ENCODE data around the gene ZNRF1. TPM values are rescaled to one million over a fixed set of nuclear protein-coding genes. Genes with fewer than 3 reads are reported as not detected.

ZNRF1 gene
- total and polyA plus RNA-seq, 4 donors = 7.9 to 10.9 (median 9.2) TPM

GRCh38 chr16:75102595-75102994, 103.8 kb downstream of the ZNRF1 start:
- WGBS = 99% methylated on average over 9 of the region's 9 CpGs
- no peak for DNase-seq (ENCODE audit: low spot score)
- Histone ChIP-seq H3K27me3 (ENCODE audit: control insufficient read depth in 4 of 4, insufficient read depth in 4 of 4, low read length in 3 of 4) (no peaks in the 10 kb centered on the region), H3K36me3 (ENCODE audit: control insufficient read depth in 4 of 4, insufficient read depth in 3 of 4, low read depth in 1 of 4, low read length in 3 of 4) (no peaks in the 10 kb centered on the region), H3K4me3 (ENCODE audit: low read depth in 1 of 3, low read length in 3 of 3) (no peak overlapping the region), H3K4me1 (ENCODE audit: control insufficient read depth in 4 of 4, insufficient read depth in 4 of 4, low read length in 3 of 4) (peaks cover 0 to 12% (median 3%) of the 10 kb centered on the region in 4 donors), H3K9ac (ENCODE audit: low read depth in 1 of 2, low read length in 2 of 2) (no peak overlapping the region), H3K9me3 (ENCODE audit: control insufficient read depth in 4 of 4, low read length in 3 of 4) (no peaks in the 10 kb centered on the region), H3K27ac (ENCODE audit: low read depth in 1 of 2, low read length in 2 of 2) (no peak overlapping the region)
- TF ChIP-seq RXRA (IDR thresholded peaks at IDR 0.05) (no peak), REST (IDR thresholded peaks at IDR 0.05) (no peak), NR2F2 (IDR thresholded peaks at IDR 0.05) (no peak), GABPA (IDR thresholded peaks at IDR 0.05 in 1 of 2, conservative IDR thresholded peaks at IDR 0.05 in 1 of 2) (no peak)

GRCh38 chr16:75103994-75104393, 105.2 kb downstream of the ZNRF1 start:
- Histone ChIP-seq H3K27me3 (ENCODE audit: control insufficient read depth in 4 of 4, insufficient read depth in 4 of 4, low read length in 3 of 4) (no peaks in the 10 kb centered on the region), H3K4me3 (ENCODE audit: low read depth in 1 of 3, low read length in 3 of 3) (no peak overlapping the region), H3K4me1 (ENCODE audit: control insufficient read depth in 4 of 4, insufficient read depth in 4 of 4, low read length in 3 of 4) (peaks cover 3 to 17% (median 7%) of the 10 kb centered on the region in 4 donors), H3K9ac (ENCODE audit: low read depth in 1 of 2, low read length in 2 of 2) (no peak overlapping the region), H3K9me3 (ENCODE audit: control insufficient read depth in 4 of 4, low read length in 3 of 4) (no peaks in the 10 kb centered on the region), H3K36me3 (ENCODE audit: control insufficient read depth in 4 of 4, insufficient read depth in 3 of 4, low read depth in 1 of 4, low read length in 3 of 4) (no peaks in the 10 kb centered on the region), H3K27ac (ENCODE audit: low read depth in 1 of 2, low read length in 2 of 2) (no peak overlapping the region)
- TF ChIP-seq EGR1 (IDR thresholded peaks at IDR 0.05; ENCODE audit: low read depth in 2 of 2) (no peak), MAX (IDR thresholded peaks at IDR 0.05) (no peak), SP1 (IDR thresholded peaks at IDR 0.05) (no peak), ATF3 (IDR thresholded peaks at IDR 0.05) (no peak), HNF4G (IDR thresholded peaks at IDR 0.05) (no peak), JUND (IDR thresholded peaks at IDR 0.05) (no peak), CTCF (IDR thresholded peaks at IDR 0.05; ENCODE audit: low read depth, low read length, missing input control) (no peak), YY1 (IDR thresholded peaks at IDR 0.05) (no peak)
- whole genome bisulfite sequencing = 98% methylated on average over 5 of the region's 5 CpGs
- no peak for DNase-seq (ENCODE audit: low spot score)

- Histone ChIP-seq H3K9ac (ENCODE audit: low read depth in 1 of 2, low read length in 2 of 2) (no peak overlapping the region), H3K27me3 (ENCODE audit: control insufficient read depth in 4 of 4, insufficient read depth in 4 of 4, low read length in 3 of 4) (no peaks in the 10 kb centered on the region)
- TF ChIP-seq MAX (IDR thresholded peaks at IDR 0.05) (no peak), TAF1 (conservative IDR thresholded peaks at IDR 0.05) (no peak), FOXA2 (IDR thresholded peaks at IDR 0.05) (no peak), FOXA1 (IDR thresholded peaks at IDR 0.05) (no peak), RAD21 (IDR thresholded peaks at IDR 0.05) (no peak), JUND (IDR thresholded peaks at IDR 0.05) (no peak), REST (IDR thresholded peaks at IDR 0.05) (no peak), CTCF (IDR thresholded peaks at IDR 0.05; ENCODE audit: low read depth, low read length, missing input control) (no peak)
Measured at GRCh38 chr16:75104836-75105235, 106.0 kb downstream of the ZNRF1 start.

More at GRCh38 chr16:75104836-75105235, 106.0 kb downstream of the ZNRF1 start:
- 96% methylated on average over 11 of the region's 11 CpGs for WGBS
- H3K4me1 ChIP-seq (ENCODE audit: control insufficient read depth in 4 of 4, insufficient read depth in 4 of 4, low read length in 3 of 4) = peaks cover 11 to 25% (median 15%) of the 10 kb centered on the region in 4 donors
- no peaks in the 10 kb centered on the region for H3K36me3 ChIP-seq (ENCODE audit: control insufficient read depth in 4 of 4, insufficient read depth in 3 of 4, low read depth in 1 of 4, low read length in 3 of 4)
- H3K9me3 ChIP-seq (ENCODE audit: control insufficient read depth in 4 of 4, low read length in 3 of 4) = no peaks in the 10 kb centered on the region
- no peak for DNase-seq (ENCODE audit: low spot score)
- H3K27ac ChIP-seq (ENCODE audit: low read depth in 1 of 2, low read length in 2 of 2) = no peak overlapping the region
- no peak overlapping the region for H3K4me3 ChIP-seq (ENCODE audit: low read depth in 1 of 3, low read length in 3 of 3)
